Measurements from ENCODE around the gene SPTBN1.

SPTBN1 gene

GRCh38 chr2:54558188-54559005, 102.3 kb downstream of the SPTBN1 start:
- peak; percentile 82 for DNase-seq

GRCh38 chr2:54559006-54559445, 102.9 kb downstream of the SPTBN1 start:
- no peak for DNase-seq

- no peak for DNase-seq
Observed at GRCh38 chr2:54559593-54560145, 103.5 kb downstream of the SPTBN1 start.

GRCh38 chr2:54560146-54560881, 104.2 kb downstream of the SPTBN1 start:
- peak; percentile 59 for DNase-seq

GRCh38 chr2:54561010-54561409, 104.9 kb downstream of the SPTBN1 start:
- DNase-seq: no peak

GRCh38 chr2:54564439-54564838, 108.3 kb downstream of the SPTBN1 start:
- no peak for DNase-seq

- no peak for DNase-seq
Observed at GRCh38 chr2:54565551-54565950, 109.4 kb downstream of the SPTBN1 start.

- no peak for DNase-seq
Observed at GRCh38 chr2:54566896-54567295, 110.8 kb downstream of the SPTBN1 start.

GRCh38 chr2:54568876-54569321, 112.8 kb downstream of the SPTBN1 start:
- DNase-seq: no peak

- DNase-seq: no peak
Observed at GRCh38 chr2:54569745-54570301, 113.7 kb downstream of the SPTBN1 start.

- DNase-seq: no peak
Observed at GRCh38 chr2:54570321-54570855, 114.3 kb downstream of the SPTBN1 start.

GRCh38 chr2:54570925-54571694, 115.0 kb downstream of the SPTBN1 start:
- DNase-seq: peak; percentile 84

- no peak for DNase-seq
Observed at GRCh38 chr2:54572262-54572635, 116.1 kb downstream of the SPTBN1 start.

GRCh38 chr2:54572636-54573536, 116.8 kb downstream of the SPTBN1 start:
- DNase-seq: peak; percentile 73

GRCh38 chr2:54573537-54573919, 117.4 kb downstream of the SPTBN1 start:
- no peak for DNase-seq

GRCh38 chr2:54574107-54574859, 118.2 kb downstream of the SPTBN1 start:
- peak; percentile 75 for DNase-seq

- no peak for DNase-seq
Observed at GRCh38 chr2:54574860-54575247, 118.7 kb downstream of the SPTBN1 start.

GRCh38 chr2:54575379-54575888, 119.3 kb downstream of the SPTBN1 start:
- DNase-seq: no peak

GRCh38 chr2:54577035-54577434, 120.9 kb downstream of the SPTBN1 start:
- DNase-seq: no peak

- DNase-seq: no peak
Observed at GRCh38 chr2:54577944-54578647, 122.0 kb downstream of the SPTBN1 start.

All from activated CD8-positive, alpha-beta memory T cell treated with anti-CD3 and anti-CD28 coated beads, Interleukin-2, amount 50 U/mL, for 48 hours (primary cell).